GM21723 (cell line): ENCODE data around the gene C19orf73.
A peak's percentile ranks its signal among the peaks of the same experiment; 100 is the strongest.

Experiments
- ATAC-seq: cut with Tn5 transposase; IDR thresholded peaks from one replicate; pipeline ENCODE4 v1.9.1; 2021; ENCODE audit warnings: mild to moderate bottlenecking, moderate library complexity; ENCODE audit not compliant: unreplicated experiment

Gene C19orf73, protein sequence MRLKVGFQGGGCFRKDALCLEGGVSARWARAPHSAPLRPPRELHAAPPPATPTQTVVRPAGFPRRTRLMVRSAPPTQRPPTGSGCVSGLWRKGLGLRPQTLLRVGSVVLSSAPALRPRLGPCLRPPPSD

DNA sequence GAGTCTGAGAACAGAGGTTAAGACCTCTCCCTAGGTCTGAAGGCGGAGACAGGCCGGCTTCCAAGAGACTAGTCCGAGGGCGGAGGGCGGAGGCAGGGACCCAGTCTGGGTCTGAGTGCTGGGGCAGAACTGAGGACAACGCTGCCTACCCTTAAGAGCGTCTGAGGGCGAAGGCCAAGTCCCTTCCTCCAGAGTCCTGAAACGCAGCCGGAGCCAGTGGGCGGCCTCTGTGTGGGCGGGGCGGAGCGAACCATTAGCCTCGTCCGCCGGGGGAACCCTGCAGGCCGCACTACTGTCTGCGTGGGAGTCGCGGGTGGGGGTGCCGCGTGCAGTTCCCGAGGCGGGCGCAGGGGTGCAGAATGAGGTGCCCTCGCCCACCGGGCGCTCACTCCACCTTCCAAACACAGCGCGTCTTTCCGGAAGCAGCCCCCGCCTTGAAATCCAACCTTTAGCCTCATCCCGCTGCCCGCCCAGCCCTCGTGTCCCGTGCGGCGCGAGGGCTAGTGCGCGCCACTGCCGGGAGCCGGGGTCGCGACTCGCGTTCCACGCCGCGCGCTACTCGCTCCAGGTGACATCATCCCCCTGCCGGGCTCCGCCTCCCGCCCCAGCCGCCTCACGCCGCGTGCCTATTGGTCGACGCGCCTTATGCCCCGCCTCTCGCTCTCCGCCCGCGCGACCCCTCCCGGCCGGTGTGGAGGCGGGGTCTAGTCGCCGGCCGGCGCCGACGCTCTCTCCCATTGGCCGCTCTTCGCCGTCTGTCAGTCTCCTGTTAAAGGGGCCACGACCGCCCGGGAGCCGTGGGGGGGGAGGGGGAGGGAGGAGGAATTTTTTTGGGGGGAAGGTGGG lies at the start of gene C19orf73:
Gene C19orf73, minus strand, starts transcription at position 579 of the 846 bp plus-strand sequence. Its CDS starts 121 bp downstream, at position 458.
- peak; percentile 71 for ATAC-seq

DNA sequence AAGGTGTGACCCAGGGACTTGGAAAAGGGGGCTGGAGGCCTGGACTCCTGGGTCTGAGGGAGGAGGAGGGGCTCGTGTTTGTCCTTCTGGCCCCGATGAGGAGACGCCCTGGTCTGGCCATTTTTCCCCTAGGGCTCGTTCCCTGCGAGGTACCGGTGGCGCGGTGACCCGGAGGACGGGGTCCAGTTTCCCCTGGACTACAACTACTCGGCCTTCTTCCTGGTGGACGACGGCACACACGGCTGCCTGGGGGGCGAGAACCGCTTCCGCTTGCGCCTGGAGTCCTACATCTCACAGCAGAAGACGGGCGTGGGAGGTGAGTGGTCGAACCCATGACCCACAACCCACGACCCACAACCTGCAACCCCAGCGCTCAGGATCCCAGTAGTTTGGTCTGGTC lies 49.5 kb upstream of the C19orf73 start:
- no peak for ATAC-seq

DNA sequence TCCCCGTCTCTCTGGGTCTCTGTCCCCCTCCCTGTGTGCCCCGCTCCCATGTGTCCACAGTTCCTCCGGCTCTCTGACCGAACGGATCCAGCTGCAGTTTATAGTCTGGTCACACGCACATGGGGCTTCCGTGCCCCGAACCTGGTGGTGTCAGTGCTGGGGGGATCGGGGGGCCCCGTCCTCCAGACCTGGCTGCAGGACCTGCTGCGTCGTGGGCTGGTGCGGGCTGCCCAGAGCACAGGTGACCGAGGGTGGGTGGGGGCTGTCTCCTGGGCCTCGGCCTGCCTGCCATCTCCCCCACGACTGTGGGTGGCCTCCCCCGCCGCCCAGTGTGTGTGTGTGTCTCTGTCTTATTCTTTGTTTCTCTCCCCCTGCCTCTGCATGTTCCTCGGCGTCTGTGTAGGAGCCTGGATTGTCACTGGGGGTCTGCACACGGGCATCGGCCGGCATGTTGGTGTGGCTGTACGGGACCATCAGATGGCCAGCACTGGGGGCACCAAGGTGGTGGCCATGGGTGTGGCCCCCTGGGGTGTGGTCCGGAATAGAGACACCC lies 49.0 kb upstream of the C19orf73 start:
- ATAC-seq: no peak

DNA sequence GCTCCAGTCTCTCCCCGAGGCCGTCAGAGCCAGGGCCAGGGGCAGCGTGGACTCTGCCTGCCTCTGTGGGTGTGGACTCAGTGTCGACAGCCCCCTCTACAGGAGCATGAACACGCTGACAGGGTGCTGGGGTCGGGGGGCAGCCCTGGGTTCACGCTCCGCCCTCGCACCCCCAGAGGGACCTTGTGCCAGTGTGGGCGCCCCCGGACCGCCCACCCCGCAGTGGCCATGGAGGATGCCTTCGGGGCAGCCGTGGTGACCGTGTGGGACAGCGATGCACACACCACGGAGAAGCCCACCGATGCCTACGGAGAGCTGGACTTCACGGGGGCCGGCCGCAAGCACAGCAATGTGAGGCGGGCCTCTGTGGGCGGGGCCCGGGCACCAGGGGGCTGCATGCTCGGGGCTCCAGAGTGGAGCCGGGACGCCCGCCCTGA lies 46.9 kb upstream of the C19orf73 start:
- no peak for ATAC-seq

DNA sequence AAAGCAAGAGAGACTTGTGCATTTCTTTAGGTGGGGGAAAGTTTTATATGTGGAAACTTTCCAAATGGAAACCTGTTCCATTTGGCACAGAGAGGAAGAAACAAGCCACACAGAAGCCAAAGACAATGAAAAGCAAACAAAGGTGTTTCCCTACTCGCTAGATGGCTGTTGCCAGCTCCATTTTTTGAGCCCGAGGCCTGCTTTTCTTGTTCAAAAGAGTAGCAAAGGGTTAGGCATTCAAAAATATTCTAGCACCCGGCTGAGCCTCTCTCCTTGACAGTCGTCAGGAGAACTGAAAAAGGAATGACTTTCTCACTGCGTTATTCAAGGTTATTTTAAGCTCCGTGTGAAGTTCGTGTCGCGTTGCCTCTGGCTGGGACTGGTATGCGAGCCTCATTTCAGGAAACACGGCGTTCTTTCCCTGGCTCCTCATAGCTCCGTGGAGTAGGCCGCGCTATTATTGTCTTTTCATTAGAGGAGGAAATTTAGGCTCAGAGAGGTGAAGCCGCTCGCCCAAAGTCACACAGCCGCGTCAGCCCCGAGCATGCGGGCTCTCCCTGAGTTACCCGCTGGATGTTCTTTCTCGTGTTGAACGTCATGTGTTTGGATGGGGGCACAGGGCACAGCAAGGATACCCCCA lies 46.3 kb upstream of the C19orf73 start:
- no peak for ATAC-seq

DNA sequence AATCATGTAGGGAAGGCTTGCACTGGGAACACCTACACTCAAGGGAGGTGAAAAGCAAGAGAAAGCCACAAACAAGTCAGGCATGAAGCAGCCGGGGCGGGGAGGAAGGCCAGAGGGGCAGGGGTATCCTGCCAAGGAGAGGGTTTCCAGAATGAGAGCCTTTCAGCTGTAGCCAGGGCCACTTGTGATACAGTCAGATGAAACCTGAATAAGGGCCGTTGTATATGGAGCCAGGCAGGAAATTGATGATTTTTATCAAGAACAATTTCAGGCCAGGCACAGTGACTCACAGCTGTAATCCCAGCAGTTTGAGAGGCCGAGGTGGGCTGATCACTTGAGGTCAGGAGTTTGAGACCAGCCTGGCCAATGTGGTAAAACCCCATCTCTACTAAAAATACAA lies 43.0 kb upstream of the C19orf73 start:
- ATAC-seq: no peak

DNA sequence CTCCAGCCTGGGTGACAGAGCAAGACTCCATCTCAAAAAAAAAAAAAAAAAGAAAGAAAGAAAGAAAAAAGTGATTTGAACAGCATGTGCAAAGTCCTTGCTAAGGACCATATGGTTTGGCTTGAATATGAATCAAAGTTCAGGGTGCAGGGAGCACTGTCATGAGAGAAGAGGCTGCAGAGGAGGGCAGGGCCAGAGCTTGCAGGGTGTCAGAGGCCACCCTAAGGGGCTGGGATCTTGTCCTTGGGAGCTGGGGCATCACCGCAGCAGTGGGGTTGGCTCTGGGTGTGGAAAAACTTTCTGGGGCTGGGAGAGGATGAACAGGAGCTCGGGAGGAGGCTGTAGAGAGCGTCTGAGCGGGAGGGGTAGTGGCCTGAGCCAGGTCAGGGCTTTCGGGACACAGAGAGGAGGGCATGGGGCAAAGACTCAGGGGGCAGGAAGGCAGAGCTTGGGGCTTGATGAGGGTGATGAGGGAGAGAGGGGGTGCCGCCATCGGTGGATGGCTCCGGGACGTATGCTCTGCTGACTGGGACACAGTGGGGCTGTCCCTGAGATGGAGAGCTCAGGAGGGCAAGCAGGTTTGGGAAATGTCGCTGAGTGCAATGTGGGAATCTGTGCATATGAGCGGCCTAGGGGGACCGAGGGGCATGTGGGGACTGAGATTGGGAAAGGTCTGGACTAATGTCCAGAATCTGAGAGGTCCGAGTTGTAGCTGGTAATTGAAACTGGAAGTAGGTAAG lies 41.7 kb upstream of the C19orf73 start:
- no peak for ATAC-seq

DNA sequence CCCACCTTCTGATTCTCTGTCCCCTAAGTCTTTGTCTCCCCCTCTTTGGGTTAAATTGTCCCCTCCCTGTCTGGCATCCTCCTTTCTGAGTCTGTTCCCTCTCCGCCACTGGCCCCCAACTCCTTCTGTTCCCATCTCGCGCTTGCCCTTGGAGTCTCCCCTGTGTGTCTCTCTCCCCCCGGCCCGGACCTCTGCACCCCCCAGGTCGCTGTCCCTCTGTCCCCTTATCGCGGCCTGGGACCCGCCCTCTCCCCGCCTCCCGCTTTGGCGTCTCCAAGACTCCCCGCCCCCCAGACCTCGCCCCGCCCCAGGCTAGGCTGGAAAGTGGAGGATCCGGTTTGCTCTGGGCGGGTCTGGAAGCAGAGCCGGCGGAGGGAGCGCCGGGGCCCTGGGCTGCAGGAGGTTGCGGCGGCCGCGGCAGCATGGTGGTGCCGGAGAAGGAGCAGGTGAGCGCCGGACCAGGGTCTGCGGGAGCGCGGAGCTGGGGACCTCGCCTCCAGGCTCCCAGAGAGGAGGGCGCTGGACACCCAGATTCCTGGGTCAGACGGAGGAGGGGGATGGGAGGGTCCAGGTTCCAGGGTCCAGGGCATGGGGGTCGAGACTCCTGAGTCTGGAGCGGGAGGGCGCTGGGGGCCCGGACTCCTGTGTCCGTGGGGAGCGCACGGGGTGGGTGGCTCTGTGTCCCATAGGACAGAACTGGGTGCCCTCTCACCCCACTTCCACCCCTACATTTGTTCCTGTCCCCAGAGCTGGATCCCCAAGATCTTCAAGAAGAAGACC lies 38.7 kb upstream of the C19orf73 start, which contains the start of gene TRPM4:
Gene TRPM4, plus strand, starts transcription at position 348 of the 780 bp plus-strand sequence. Its CDS starts 75 bp downstream, at position 423.
- ATAC-seq: no peak

DNA sequence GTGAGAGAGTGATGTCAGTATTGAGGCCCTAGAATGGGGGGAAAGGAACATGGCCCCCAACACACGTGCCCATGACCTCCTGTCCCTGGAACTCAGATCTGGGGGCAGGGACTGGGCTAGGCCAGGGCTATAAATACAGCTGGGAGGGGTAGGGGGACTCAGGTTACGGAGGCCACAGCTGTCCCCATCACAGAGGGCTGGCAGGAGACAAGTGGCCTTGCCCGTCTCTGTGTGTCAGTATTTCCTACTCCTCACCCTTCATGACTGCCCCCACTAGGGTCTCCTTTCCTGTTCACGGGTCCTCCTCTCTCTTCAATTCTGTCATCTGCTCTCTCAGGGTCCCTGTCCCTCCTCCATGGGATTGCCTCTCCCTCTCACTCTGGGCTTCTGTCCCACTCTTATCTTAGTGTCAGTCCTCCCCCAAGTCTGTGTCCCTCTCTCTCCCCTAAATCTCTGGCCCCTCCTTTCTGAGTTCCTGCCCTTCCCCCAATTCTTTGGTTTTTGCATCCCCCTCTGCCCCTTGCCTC lies 36.9 kb upstream of the C19orf73 start:
- no peak for ATAC-seq

DNA sequence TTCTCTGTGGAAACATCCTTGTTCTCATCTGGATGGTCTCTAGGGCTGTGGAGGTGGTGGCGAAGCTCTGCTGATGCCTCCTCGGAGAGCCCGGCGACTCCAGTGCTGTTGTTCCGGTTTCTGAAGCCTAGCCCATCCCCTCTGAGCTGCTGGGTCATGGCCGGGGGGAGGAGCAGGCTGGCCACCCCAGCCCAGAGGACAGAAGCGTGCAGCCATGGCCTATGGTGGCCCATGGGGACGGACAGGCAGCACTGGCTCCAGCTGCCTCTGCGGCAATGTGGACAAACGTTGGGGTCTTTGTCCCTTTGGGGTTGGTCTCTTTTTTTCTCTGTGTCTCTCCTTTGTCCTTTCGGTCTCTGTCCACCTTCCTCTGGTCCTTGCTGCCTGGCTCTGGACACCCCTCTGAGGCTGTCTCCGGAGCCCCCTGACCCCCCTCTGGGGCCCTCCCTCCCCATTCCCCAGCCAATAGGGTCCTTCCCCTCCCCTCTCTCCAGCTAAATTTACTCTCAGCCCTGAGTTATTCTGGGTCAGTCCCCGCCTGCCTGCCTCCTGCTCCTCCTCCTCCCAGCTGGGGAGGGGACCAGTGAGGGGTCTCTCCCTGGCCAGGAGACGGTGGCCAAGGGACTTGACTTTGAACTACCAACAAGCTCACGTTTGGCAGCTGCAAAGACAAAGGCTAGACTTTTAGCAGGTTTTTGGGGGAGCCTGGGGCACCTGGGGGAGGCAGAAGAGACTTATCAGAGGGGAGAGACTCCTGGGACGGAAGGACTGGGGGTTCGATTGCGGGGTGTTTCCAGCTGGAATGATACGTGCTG lies 36.3 kb upstream of the C19orf73 start, which contains the start of gene HRC:
Gene HRC, minus strand, starts transcription at position 392 of the 815 bp plus-strand sequence. Its CDS starts 159 bp downstream, at position 233.
- ATAC-seq: no peak

DNA sequence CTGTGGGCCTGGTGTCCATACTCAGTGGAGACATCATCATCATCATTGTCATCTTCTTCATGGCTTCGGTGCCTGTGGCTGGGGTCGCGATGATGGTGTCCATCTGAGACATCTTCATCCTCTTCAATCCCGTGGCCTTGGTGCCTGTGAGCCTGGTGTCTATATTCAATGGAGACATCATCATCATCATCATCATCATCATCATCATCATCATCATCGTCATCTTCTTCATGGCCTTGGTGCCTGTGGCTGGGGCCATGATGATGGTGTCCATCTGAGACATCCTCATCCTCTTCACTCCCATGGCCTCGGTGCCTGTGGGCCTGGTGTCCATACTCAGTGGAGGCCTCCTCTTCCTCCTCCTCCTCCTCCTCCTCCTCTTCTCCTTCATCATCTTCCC lies 35.3 kb upstream of the C19orf73 start:
- ATAC-seq: no peak

DNA sequence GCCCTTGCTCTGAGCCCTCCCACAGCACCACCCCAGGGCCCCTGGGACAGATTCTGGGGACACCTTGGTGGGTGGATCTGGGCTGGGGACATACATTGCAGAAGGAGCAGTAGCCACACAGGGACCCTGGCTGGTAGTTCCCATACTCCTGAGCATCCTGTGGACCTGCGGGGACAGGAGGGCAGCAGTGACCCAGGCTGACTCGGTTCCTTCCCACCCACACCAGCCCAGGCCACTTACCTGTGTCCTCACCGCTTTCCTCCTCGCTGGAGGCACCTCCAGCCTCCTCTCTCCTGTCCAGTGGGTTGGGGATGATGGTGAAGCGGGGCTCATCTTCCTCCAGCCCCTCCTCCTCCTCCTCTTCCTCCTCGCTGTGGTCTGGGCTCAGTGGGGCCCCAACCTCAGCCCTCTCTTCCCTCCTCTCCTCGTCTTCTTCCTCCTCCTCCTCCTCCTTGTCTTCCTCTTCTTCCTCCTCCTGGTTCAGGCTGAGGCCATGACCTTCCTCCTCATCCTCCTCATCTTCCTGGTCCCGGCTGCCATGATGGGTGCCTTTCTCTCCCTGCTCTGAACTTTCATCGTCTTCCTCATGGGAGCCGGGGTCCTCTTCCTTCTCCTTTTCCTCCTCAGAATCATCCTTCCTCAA lies 34.3 kb upstream of the C19orf73 start:
- no peak for ATAC-seq

DNA sequence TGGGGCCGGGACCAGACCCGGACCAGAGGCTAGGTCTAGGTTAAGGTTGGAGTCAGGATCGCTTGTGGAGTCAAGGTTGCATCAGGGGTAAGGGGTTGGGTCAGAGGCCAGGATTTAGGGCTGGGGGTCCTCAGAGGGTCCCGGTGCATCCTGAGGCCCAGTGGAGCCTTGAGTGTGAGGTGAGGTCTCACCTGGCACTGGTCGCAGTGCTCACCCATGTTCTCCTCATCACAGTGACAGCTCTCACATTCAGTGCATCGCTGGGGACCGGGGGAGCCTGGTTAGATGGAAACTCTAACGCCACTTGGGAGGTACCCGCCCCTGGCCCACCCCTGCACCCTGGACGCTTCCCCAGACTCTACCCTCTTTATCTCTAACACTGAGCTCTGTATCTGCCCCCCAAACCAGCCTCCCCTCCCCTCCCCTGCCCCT lies 33.2 kb upstream of the C19orf73 start:
- ATAC-seq: no peak

DNA sequence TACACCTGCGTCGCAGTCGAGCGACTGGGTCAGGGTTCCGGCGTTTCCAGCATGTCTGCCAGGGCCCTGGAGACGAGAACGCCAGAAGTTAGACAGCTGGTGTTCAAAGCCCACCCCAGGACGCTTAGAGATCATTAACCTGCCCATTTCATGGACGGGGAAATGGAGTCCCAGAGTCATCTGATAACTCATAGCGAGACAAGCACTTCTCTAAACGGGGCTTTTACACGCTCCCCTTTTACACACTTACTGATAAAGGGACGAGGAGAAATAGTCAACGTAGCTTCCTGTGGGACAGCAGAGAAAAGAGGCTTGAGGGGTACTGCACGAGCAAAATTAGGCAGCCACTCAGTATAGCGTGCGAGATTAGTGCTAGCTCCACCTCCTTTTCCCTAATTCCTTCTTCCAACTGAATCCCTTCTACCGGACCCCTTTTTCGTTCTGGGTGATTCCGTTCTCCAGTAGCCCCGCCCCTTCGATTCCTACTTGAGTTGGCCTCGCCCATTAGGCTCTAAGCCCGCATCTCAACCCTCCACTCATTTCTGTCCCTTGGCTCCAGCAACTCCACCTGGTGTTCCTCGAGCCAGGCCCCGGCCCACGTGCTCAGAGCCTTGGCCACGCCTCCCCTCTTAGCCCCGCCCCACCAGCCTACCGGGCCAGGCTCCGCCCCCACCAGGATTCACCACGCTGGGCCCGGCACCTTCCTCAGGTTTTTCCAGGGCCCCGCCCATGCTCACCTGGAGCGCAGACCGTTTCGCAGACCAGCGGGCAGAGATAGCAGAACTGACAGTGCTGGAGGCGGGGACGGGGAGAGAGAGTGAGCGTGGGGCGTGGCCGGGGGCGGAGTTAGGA lies 32.5 kb upstream of the C19orf73 start:
- no peak for ATAC-seq

DNA sequence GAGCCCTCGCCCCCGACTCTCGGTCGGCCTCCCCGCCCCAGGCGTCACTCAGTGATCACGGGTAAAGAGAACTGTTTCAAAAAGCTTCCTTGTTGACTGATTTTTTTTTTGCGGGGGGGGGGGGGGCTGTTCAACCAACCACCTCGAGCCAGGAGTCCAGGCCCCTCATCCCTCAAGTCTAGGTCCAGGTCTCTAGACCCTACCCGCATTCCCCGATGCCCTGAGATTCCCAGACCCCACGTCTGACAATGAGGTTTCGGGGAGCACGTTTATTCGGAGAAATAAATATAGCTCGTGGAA lies 32.0 kb upstream of the C19orf73 start:
- ATAC-seq: no peak

DNA sequence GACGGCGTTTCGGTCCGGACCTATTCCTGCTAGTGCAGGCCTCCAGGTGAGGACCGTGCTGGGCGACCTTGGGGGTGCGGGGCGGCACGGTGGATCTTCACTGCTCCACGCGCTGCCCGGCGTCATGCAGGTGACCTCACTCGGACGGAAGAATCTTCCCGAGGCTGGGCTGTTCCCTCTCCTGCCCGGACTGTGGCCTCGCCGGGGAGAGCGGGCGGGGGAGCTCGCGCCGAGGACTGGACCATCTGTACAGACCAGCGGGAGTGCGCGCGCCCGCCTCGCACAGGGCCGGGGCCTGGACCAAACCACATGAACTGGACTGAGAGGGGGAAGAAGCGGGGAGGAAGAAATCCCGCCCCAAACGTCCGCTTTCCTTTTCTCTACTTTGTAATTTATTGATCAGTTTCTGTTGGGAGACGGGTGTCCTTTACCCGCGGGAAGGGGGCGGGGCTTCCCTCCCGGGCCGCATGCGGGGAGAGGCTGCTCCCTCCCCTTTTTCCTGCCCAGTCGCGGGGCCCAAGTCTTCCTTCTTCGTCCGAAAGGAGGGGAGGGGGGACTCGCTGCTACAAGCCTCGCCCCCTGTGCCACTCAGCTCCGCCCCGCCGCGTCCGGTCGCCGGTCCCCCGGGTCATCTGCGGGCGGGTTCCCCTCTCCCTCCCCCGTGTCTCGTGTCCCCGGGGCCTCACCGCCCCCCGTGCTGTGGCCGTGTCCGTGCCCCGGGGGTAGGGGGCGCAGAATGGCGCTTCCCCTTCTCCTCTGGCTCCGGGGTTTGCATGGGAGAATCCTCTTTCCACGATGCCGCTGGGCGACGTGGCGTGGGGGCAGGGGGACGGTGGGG lies 31.4 kb upstream of the C19orf73 start:
- no peak for ATAC-seq

DNA sequence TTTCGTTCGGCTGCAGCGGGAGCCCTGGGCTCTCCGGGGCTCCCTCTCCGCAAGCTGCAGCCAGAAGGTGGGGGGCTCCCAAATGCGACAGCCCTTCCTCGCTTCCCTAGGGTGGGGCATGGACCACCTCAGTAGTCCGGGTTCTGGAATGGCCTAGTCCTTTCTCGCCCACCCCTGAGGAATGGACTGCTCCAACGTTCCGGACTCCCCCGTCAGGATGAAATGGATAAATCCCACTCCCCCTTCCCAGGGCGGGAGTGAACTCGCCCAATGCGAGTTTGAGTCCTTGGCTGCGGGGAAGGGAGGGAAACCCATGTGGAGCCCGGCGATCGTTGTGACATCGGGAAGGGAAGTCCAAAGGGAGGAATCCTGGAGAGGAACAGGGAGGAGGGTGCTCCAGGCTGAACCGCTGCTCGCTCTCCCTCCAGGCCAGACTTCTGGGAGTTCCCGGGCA lies 30.7 kb upstream of the C19orf73 start:
- ATAC-seq: no peak
